ENCODE results near the gene IPO4. TPM values are rescaled to one million over a fixed set of nuclear protein-coding genes. Genes with fewer than 3 reads are reported as not detected.

Gene IPO4
- total and polyA plus RNA-seq, 2 experiments from 2014 or later: 19.0 to 19.5 TPM

- Histone ChIP-seq H3K27ac (no peak overlapping the region), H3K9me2 (replicated peaks; ENCODE audit: insufficient read depth) (no peaks in the 10 kb centered on the region), H3K9me3 (ENCODE audit: low read depth) (no peaks in the 10 kb centered on the region), H3K4me2 (peak overlapping the region; percentile 98), H3K79me2 (peaks cover 24% of the 10 kb centered on the region), H4K20me1 (ENCODE audit: insufficient read depth, poor library complexity, severe bottlenecking) (no peaks in the 10 kb centered on the region), H2AFZ (no peak overlapping the region), H3K36me3 (replicated peaks; ENCODE audit: insufficient read depth, low read depth) (no peaks in the 10 kb centered on the region), H3K4me1 (ENCODE audit: insufficient read depth) (peaks cover 5% of the 10 kb centered on the region), H3K4me3 (no peak overlapping the region), H3K27me3 (no peaks in the 10 kb centered on the region)
- no peak for DNase-seq (ENCODE audit: low spot score)
- TF ChIP-seq, protein P1, sequence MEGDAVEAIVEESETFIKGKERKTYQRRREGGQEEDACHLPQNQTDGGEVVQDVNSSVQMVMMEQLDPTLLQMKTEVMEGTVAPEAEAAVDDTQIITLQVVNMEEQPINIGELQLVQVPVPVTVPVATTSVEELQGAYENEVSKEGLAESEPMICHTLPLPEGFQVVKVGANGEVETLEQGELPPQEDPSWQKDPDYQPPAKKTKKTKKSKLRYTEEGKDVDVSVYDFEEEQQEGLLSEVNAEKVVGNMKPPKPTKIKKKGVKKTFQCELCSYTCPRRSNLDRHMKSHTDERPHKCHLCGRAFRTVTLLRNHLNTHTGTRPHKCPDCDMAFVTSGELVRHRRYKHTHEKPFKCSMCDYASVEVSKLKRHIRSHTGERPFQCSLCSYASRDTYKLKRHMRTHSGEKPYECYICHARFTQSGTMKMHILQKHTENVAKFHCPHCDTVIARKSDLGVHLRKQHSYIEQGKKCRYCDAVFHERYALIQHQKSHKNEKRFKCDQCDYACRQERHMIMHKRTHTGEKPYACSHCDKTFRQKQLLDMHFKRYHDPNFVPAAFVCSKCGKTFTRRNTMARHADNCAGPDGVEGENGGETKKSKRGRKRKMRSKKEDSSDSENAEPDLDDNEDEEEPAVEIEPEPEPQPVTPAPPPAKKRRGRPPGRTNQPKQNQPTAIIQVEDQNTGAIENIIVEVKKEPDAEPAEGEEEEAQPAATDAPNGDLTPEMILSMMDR (IDR thresholded peaks at IDR 0.05; ENCODE audit: poor library complexity): no peak
- no peak for TF ChIP-seq EZH2 (IDR thresholded peaks at IDR 0.05; ENCODE audit: borderline replicate concordance)
- TF ChIP-seq EZH2phosphoT487 (IDR thresholded peaks at IDR 0.05; ENCODE audit: low read depth, severe bottlenecking, unreplicated experiment): no peak
- 88% methylated on average over 2 of the region's 2 CpGs for WGBS (ENCODE audit: low lambda C conversion rate, missing lambda C conversion rate)
These were observed 1.1 kb downstream of the IPO4 start for GRCh38 chr14:24187539-24187915.

DNA sequence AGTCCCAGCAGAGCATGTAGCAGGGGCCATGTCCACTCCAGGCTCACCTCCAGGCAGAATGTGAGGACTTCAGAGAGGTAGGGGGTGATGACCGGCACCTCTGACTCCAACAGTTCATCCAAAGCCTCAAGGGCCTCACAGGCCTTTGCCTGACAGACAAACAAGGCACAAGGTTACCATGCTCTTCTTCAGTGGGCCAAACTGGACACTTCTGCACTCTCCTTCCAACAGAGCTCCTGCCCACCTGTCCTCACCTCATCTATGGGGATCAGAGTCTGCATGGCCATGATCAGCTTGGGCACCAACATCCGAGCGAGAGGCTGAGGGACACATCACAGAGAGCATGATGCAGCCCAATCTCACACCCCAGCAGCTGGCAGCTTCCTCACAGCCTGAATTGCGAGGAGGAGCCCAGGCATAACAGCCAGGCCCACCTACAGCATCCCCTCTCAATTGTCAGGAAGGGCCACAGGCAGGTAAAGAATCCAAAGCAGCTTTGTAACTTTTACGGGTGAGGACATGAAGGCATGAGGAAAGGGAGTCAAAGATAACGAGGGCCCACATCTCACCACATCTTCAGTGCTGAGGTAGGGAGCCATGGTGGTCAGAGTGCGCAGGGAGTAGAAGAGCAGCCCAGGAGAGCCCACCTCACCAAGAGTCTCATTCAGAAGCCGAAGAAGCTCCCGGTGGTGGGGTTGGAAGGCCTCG lies 1.6 kb downstream of the IPO4 start:
- no peak overlapping the region for H3K27ac ChIP-seq
- H3K4me3 ChIP-seq: no peak overlapping the region
- no peaks in the 10 kb centered on the region for H3K27me3 ChIP-seq
- no peaks in the 10 kb centered on the region for H3K9me2 ChIP-seq (replicated peaks; ENCODE audit: insufficient read depth)
- no peak overlapping the region for H2AFZ ChIP-seq
- no peaks in the 10 kb centered on the region for H3K36me3 ChIP-seq (replicated peaks; ENCODE audit: insufficient read depth, low read depth)
- 92% methylated on average over 10 of the region's 10 CpGs for WGBS (ENCODE audit: low lambda C conversion rate, missing lambda C conversion rate)
- H3K4me2 ChIP-seq: no peak overlapping the region
- no peak for DNase-seq (ENCODE audit: low spot score)
- H3K4me1 ChIP-seq (ENCODE audit: insufficient read depth): peaks cover 5% of the 10 kb centered on the region
- TF ChIP-seq, protein P1 (IDR thresholded peaks at IDR 0.05; ENCODE audit: poor library complexity): no peak
- TF ChIP-seq EZH2 (IDR thresholded peaks at IDR 0.05; ENCODE audit: borderline replicate concordance) (no peak), EZH2phosphoT487 (IDR thresholded peaks at IDR 0.05; ENCODE audit: low read depth, severe bottlenecking, unreplicated experiment) (no peak)
- H3K9me3 ChIP-seq (ENCODE audit: low read depth): no peaks in the 10 kb centered on the region
- no peaks in the 10 kb centered on the region for H4K20me1 ChIP-seq (ENCODE audit: insufficient read depth, poor library complexity, severe bottlenecking)
- peaks cover 19% of the 10 kb centered on the region for H3K79me2 ChIP-seq

DNA sequence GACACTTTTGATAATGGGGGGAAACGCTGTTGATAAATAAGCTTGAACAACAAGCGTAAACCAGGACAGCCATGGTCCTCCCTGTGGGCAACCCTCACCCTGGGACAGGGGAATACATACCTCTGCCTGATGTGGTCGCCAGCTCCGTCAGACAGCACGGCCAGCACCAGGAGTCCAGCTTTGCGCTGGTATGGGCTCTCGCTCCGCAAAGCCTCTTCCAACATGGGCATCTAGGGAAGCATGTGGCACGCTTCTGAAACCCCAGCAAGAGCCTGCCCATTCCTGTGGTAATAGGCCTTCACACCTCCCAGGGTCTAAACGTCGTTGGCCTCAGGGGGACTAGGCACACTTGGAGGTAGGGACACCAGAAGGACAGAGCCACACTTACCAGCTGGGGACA lies 2.9 kb downstream of the IPO4 start:
- no peak overlapping the region for H3K4me2 ChIP-seq
- no peak for TF ChIP-seq EZH2 (IDR thresholded peaks at IDR 0.05; ENCODE audit: borderline replicate concordance)
- no peak for TF ChIP-seq EZH2phosphoT487 (IDR thresholded peaks at IDR 0.05; ENCODE audit: low read depth, severe bottlenecking, unreplicated experiment)
- TF ChIP-seq, protein P1 (IDR thresholded peaks at IDR 0.05; ENCODE audit: poor library complexity): no peak
- H3K27ac ChIP-seq: no peak overlapping the region
- no peaks in the 10 kb centered on the region for H3K27me3 ChIP-seq
- WGBS (ENCODE audit: low lambda C conversion rate, missing lambda C conversion rate): 96% methylated on average over 11 of the region's 11 CpGs
- no peaks in the 10 kb centered on the region for H4K20me1 ChIP-seq (ENCODE audit: insufficient read depth, poor library complexity, severe bottlenecking)
- peaks cover 5% of the 10 kb centered on the region for H3K4me1 ChIP-seq (ENCODE audit: insufficient read depth)
- no peak overlapping the region for H2AFZ ChIP-seq
- H3K9me2 ChIP-seq (replicated peaks; ENCODE audit: insufficient read depth): no peaks in the 10 kb centered on the region
- H3K36me3 ChIP-seq (replicated peaks; ENCODE audit: insufficient read depth, low read depth): no peaks in the 10 kb centered on the region
- no peak overlapping the region for H3K4me3 ChIP-seq
- H3K79me2 ChIP-seq: peaks cover 15% of the 10 kb centered on the region
- DNase-seq (ENCODE audit: low spot score): no peak
- H3K9me3 ChIP-seq (ENCODE audit: low read depth): no peaks in the 10 kb centered on the region
